Mesendoderm (in vitro differentiated cells): ENCODE data around the gene RNASE8.
"Not testable (repeated sequence)": the region's sequence is repeated elsewhere in the genome, so short reads cannot be mapped to it uniquely, and the experiment has no call there.

Experiments used
- DNase-seq: peaks from one replicate; pipeline ENCODE4 v3.0.0; 2013
- H2AK5ac ChIP-seq: 2 replicates; pipeline ENCODE4 v1.6.1; 2013; ENCODE audit warnings: low read length, inconsistent platforms
- H2BK120ac ChIP-seq: 2 replicates; pipeline ENCODE4 v1.6.1; 2013; ENCODE audit warnings: low read depth, mild to moderate bottlenecking, low read length, moderate library complexity, mixed read lengths
- H2BK15ac ChIP-seq: replicated peaks from 2 replicates; pipeline ENCODE4 v1.6.1; 2013; ENCODE audit warnings: low read depth, mild to moderate bottlenecking, moderate library complexity
- H2BK5ac ChIP-seq: 2 replicates; pipeline ENCODE4 v1.6.1; 2013; ENCODE audit warnings: low read length, inconsistent platforms
- H3K18ac ChIP-seq: 2 replicates; pipeline ENCODE4 v1.6.1; 2013; ENCODE audit warnings: mild to moderate bottlenecking, low read length, mixed read lengths
- H3K23ac ChIP-seq: one replicate; pipeline ENCODE4 v1.6.1; 2013; ENCODE audit warnings: low read length
- H3K27ac ChIP-seq: 2 replicates; pipeline ENCODE4 v1.5.1; 2013; ENCODE audit warnings: low read depth, mild to moderate bottlenecking, inconsistent platforms, low read length, moderate library complexity
- H3K27me3 ChIP-seq: 2 replicates; pipeline ENCODE4 v1.6.1; 2013; ENCODE audit warnings: low read length, control low read depth, mild to moderate bottlenecking, inconsistent platforms; ENCODE audit not compliant: insufficient read depth, poor library complexity
- H3K36me3 ChIP-seq: 2 replicates; pipeline ENCODE4 v1.6.1; 2013; ENCODE audit warnings: low read length, inconsistent platforms; ENCODE audit not compliant: control insufficient read depth, insufficient read depth
- H3K4ac ChIP-seq: one replicate; pipeline ENCODE4 v1.6.1; 2013; ENCODE audit warnings: low read depth, mild to moderate bottlenecking, low read length, moderate library complexity
- H3K4me1 ChIP-seq: 2 replicates; pipeline ENCODE4 v1.6.1; 2013; ENCODE audit warnings: low read depth, low read length, inconsistent platforms; ENCODE audit not compliant: control insufficient read depth
- H3K4me2 ChIP-seq: 2 replicates; pipeline ENCODE4 v1.6.1; 2013; ENCODE audit warnings: low read length
- H3K4me3 ChIP-seq: 2 replicates; pipeline ENCODE4 v1.5.1; 2013; ENCODE audit warnings: mild to moderate bottlenecking, low read length
- H3K56ac ChIP-seq: one replicate; pipeline ENCODE4 v1.6.1; 2013; ENCODE audit warnings: low read length
- H3K79me1 ChIP-seq: 2 replicates; pipeline ENCODE4 v1.6.1; 2013; ENCODE audit warnings: low read length, inconsistent platforms
- H3K79me2 ChIP-seq: 2 replicates; pipeline ENCODE4 v1.6.1; 2013; ENCODE audit warnings: mild to moderate bottlenecking, low read length; ENCODE audit not compliant: control insufficient read depth, insufficient read depth
- H3K9ac ChIP-seq: 2 replicates; pipeline ENCODE4 v1.6.1; 2013; ENCODE audit warnings: low read length, inconsistent platforms
- H4K5ac ChIP-seq: one replicate; pipeline ENCODE4 v1.6.1; 2013; ENCODE audit warnings: low read length
- H4K8ac ChIP-seq: one replicate; pipeline ENCODE4 v1.6.1; 2013; ENCODE audit warnings: low read depth, mild to moderate bottlenecking, control low read depth, low read length, moderate library complexity
- WGBS: extraction: QIAGEN DNeasy Blood & Tissue Kit; methylation state at CpG from one replicate; pipeline ENCODE4 v1.1.7; 2013; ENCODE audit warnings: low lambda C conversion rate, missing lambda C conversion rate; ENCODE audit not compliant: insufficient coverage; ENCODE audit errors: extremely low coverage; 5-methylcytosine and 5-hydroxymethylcytosine counted together

The RNASE8 gene

GRCh38 chr14:21038441-21039422 lies 18.9 kb upstream of the RNASE8 start:
- Histone ChIP-seq H3K4me3 (no peak overlapping the region), H3K9ac (no peak overlapping the region), H2BK5ac (no peak overlapping the region), H3K27me3 (no peaks in the 10 kb centered on the region), H2AK5ac (no peak overlapping the region), H3K56ac (peak overlapping the region; percentile 34), H3K4ac (no peak overlapping the region), H4K8ac (no peak overlapping the region), H3K36me3 (no peaks in the 10 kb centered on the region), H3K18ac (no peak overlapping the region), H3K27ac (no peak overlapping the region), H2BK15ac (no peak overlapping the region), H4K5ac (no peak overlapping the region), H3K23ac (no peak overlapping the region), H3K4me2 (no peak overlapping the region), H3K4me1 (peaks cover 5% of the 10 kb centered on the region), H3K79me1 (no peaks in the 10 kb centered on the region), H3K79me2 (no peaks in the 10 kb centered on the region), H2BK120ac (no peak overlapping the region)
- WGBS = no CpG with 5 or more reads among the region's 10 CpGs
- peak; percentile 82 for DNase-seq

DNA sequence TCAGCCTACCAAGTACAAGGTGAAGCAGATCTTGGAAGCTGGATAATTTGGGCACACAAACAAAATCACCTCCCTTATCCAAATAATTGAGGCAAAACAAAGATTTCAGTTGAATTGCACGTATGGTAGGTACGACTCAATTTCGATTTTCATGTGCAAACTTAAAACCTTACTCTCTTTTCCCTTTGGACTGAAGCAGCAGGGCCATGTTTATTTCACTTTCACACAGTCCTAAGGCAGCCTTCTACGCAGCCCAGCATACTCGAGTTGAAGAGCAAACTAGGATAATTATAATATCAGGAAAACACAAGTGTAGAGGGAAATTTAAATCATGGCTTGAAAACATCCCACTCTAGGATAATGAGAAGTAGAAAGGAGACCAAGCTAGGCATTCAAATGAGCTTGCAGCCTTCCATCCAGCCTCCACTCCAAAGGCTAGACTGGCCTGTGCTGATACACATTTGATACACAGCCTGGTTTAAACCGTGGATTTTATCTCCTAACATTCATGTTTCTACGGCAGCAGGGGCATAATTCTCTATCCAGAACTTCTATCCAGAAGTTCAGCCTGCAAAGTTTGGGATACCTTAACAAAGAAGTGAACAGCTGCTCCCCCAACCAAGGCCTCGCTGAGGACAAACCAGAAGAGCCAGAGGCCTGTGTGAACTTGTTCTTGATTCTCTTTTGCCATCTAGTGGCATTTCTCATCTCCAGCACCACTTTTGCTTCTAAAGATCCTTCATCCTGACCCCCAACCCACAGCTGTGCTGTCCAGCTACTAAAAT lies 17.8 kb upstream of the RNASE8 start:
- Histone ChIP-seq H2AK5ac (no peak overlapping the region), H3K27me3 (no peaks in the 10 kb centered on the region), H3K27ac (no peak overlapping the region), H3K4me1 (peaks cover 5% of the 10 kb centered on the region), H3K79me1 (no peaks in the 10 kb centered on the region), H3K18ac (no peak overlapping the region), H3K56ac (peak overlapping the region; percentile 26), H3K23ac (no peak overlapping the region), H3K36me3 (no peaks in the 10 kb centered on the region), H3K4ac (no peak overlapping the region), H3K4me3 (no peak overlapping the region), H2BK15ac (no peak overlapping the region), H4K8ac (no peak overlapping the region), H3K9ac (no peak overlapping the region), H4K5ac (no peak overlapping the region), H2BK120ac (no peak overlapping the region), H2BK5ac (no peak overlapping the region), H3K4me2 (no peak overlapping the region), H3K79me2 (no peaks in the 10 kb centered on the region)
- WGBS = no CpG with 5 or more reads among the region's 8 CpGs
- DNase-seq = peak; percentile 86

DNA sequence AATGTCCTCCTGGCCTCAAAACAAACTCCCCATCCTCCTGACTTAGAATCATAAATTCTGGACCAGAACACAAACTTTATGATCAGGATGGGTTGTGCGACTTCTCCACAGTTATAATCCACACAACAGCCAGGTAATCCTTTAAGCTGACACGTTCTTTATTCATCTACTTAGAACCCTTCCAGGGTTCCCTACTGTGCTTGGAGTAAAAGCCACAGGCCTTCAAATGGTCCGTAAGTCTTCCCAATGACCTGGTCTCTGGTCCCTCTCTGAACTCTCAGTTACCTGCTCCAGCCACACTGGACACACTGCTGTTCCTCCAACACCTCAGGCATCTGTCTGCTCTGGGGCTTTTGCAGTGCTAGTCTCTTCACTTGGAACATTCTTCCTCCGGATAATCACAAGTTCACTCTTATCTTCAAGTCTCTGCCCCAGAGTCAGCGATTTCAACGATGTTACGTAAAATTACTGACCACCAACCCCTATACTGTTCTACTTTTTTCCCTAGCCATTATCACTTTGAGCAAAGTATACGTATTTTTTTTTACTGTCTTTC lies 17.2 kb upstream of the RNASE8 start:
- Histone ChIP-seq H3K4me3 (no peak overlapping the region), H3K4me2 (no peak overlapping the region), H3K4ac (no peak overlapping the region), H3K9ac (no peak overlapping the region), H3K27ac (no peak overlapping the region), H3K27me3 (no peaks in the 10 kb centered on the region), H2BK15ac (no peak overlapping the region), H3K79me1 (no peaks in the 10 kb centered on the region), H2AK5ac (no peak overlapping the region), H3K23ac (no peak overlapping the region), H3K36me3 (no peaks in the 10 kb centered on the region), H3K79me2 (no peaks in the 10 kb centered on the region), H2BK5ac (no peak overlapping the region), H2BK120ac (no peak overlapping the region), H4K5ac (no peak overlapping the region), H4K8ac (no peak overlapping the region), H3K56ac (no peak overlapping the region), H3K4me1 (peaks cover 5% of the 10 kb centered on the region), H3K18ac (no peak overlapping the region)
- WGBS = no CpG with 5 or more reads among the region's 8 CpGs
- no peak for DNase-seq

- WGBS = no CpG with 5 or more reads among the region's 3 CpGs
These were observed 16.7 kb upstream of the RNASE8 start for GRCh38 chr14:21040941-21041340.

DNA sequence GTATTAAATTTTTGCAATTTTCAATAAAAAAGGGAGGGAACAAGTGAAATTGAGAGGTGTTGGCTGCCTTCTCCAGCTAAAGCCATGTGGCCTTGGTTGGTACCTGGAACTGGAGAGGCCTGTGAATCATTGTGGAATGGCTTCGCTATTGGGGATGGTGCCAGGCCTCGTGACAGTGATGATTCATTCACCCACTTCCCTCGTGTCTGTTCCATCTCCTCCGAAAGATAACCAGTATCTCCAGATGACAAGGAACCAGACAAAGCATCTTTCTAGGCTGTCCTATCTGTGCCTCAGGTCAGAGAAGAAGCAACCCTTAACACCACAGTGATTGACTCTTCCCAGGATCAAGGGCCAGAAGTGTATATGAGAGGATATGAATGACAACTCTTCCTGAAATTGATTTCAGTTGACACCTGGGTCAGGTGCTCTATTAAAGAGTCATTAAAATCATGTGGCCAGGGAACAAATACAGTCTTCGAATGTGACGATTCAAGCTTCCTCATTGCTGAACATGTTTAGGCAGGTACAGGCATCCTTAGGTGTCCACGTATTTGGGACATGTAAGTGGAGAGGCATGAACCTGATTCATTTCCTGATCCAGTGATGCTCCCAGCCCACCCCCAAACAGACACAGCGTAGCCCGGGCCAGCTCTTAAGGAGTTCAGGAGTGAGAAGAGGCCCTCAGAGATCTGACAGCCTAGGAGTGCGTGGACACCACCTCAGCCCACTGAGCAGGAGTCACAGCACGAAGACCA lies 15.8 kb upstream of the RNASE8 start, which contains the start of gene RNASE7:
RNASE7 (plus strand) TSS at position 687 of the 758 bp plus-strand sequence. CDS start 631 bp downstream, outside the sequence.
- WGBS = no CpG with 5 or more reads among the region's 11 CpGs
- Histone ChIP-seq H3K27ac (no peak within 1 kb of the TSS), H3K4me1 (peaks cover 5% of the 10 kb centered on the region), H2AK5ac (no peak within 1 kb of the TSS), H3K23ac (no peak within 1 kb of the TSS), H3K36me3 (no peaks in the 10 kb centered on the region), H3K4ac (no peak within 1 kb of the TSS), H2BK120ac (no peak within 1 kb of the TSS), H3K9ac (no peak within 1 kb of the TSS), H3K18ac (no peak within 1 kb of the TSS), H3K79me1 (no peaks in the 10 kb centered on the region), H4K8ac (no peak within 1 kb of the TSS), H3K4me3 (no peak within 1 kb of the TSS), H3K27me3 (no peaks in the 10 kb centered on the region), H2BK5ac (no peak within 1 kb of the TSS), H4K5ac (no peak within 1 kb of the TSS), H3K4me2 (no peak within 1 kb of the TSS), H3K56ac (no peak within 1 kb of the TSS), H2BK15ac (no peak within 1 kb of the TSS), H3K79me2 (no peaks in the 10 kb centered on the region)
- DNase-seq = no peak

More at GRCh38 chr14:21040941-21041340, 16.7 kb upstream of the RNASE8 start:
- not testable (repeated sequence) for H3K4me2 ChIP-seq, H3K79me1 ChIP-seq, H3K36me3 ChIP-seq, H2BK5ac ChIP-seq, H3K27ac ChIP-seq, DNase-seq, H2BK120ac ChIP-seq, H3K4me1 ChIP-seq, H3K18ac ChIP-seq, H3K4ac ChIP-seq, H2AK5ac ChIP-seq, H4K8ac ChIP-seq, H2BK15ac ChIP-seq, H3K79me2 ChIP-seq, H4K5ac ChIP-seq, H3K4me3 ChIP-seq, H3K9ac ChIP-seq, H3K27me3 ChIP-seq, H3K56ac ChIP-seq, H3K23ac ChIP-seq
